B cell (primary cell): ENCODE measurements around the gene MVB12B. TPM values are rescaled to one million over a fixed set of nuclear protein-coding genes. Genes with fewer than 3 reads are reported as not detected.

Experiments
- ATAC-seq: fragments of 200-7000 bp; cut with Tn5 transposase; one replicate; pipeline ENCODE4 v1.10.0; 2021; ENCODE audit warnings: low read depth, mild to moderate bottlenecking, moderate number of reproducible peaks, moderate library complexity
- CTCF ChIA-PET: fragments of 350-600 bp; sonication (Branson Sonifier 250); formaldehyde crosslinking; loops from one replicate; lab custom pipeline; 2021; ENCODE audit warnings: antibody characterized with exemption, inconsistent platforms; lab: Charles Lee
- POLR2A ChIA-PET: fragments of 350-600 bp; sonication (Branson Sonifier 250); formaldehyde crosslinking; loops from one replicate; lab custom pipeline; 2021; ENCODE audit warnings: antibody characterized with exemption; lab: Charles Lee
- DNase-seq: peaks from one replicate; pipeline ENCODE4 v3.0.0; 2013
- H2AFZ ChIP-seq: 2 replicates; pipeline ENCODE4 v1.6.1; 2012; ENCODE audit warnings: mild to moderate bottlenecking, low read depth, low read length; ENCODE audit not compliant: insufficient read depth, poor library complexity, severe bottlenecking
- H3K27ac ChIP-seq, 2 donors: 1 replicate in 1 of 2; 2 replicates in 1 of 2; pipeline ENCODE4 v1.5.1; 2012 to 2013; ENCODE audit warnings: low read length in 2 of 2, mild to moderate bottlenecking in 2 of 2, moderate library complexity in 1 of 2
- H3K27me3 ChIP-seq, 4 experiments: fragments of 200-600 bp in 1 of 4; sonication (generic) in 1 of 4; replicated peaks in 1 of 4; 1 replicate in 2 of 4; 2 replicates in 2 of 4; pipeline versions ENCODE4 v1.6.1 to v1.7.0; 2013 to 2016; ENCODE audit warnings: low read length in 3 of 4, mild to moderate bottlenecking in 2 of 4, mixed read lengths in 1 of 4, moderate library complexity in 1 of 4; ENCODE audit not compliant: insufficient read depth in 4 of 4, control insufficient read depth in 3 of 4; ENCODE audit errors: control extremely low read depth in 1 of 4
- H3K36me3 ChIP-seq, 2 experiments: replicated peaks in 1 of 2; 1 replicate in 1 of 2; 2 replicates in 1 of 2; pipeline versions ENCODE4 v1.6.1 to v1.7.1; 2013; ENCODE audit warnings: low read length in 1 of 2; ENCODE audit not compliant: insufficient read depth in 2 of 2, control insufficient read depth in 1 of 2; ENCODE audit errors: control extremely low read depth in 1 of 2, extremely low read depth in 1 of 2
- H3K4me1 ChIP-seq, 2 donors: fragments of 200-600 bp in 1 of 2; sonication (generic) in 1 of 2; 1 replicate in 1 of 2; 2 replicates in 1 of 2; pipeline versions ENCODE4 v1.5.1 to v1.6.1; 2013 to 2017; ENCODE audit warnings: low read length in 2 of 2; ENCODE audit not compliant: control insufficient read depth in 2 of 2, insufficient read depth in 2 of 2
- H3K4me2 ChIP-seq: replicated peaks from 2 replicates; pipeline ENCODE3; 2012; ENCODE audit warnings: mild to moderate bottlenecking, low read depth, low read length; ENCODE audit not compliant: poor library complexity, severe bottlenecking
- H3K4me3 ChIP-seq, 5 experiments: fragments of 200-600 bp in 1 of 5; sonication (generic) in 1 of 5; 1 replicate in 3 of 5; 2 replicates in 2 of 5; pipeline versions ENCODE4 v1.5.1 to v1.7.0; 2011 to 2016; ENCODE audit warnings: low read length in 4 of 5, mild to moderate bottlenecking in 4 of 5, low read depth in 2 of 5, control low read depth in 1 of 5, moderate library complexity in 1 of 5; ENCODE audit not compliant: insufficient read depth in 1 of 5; ENCODE audit errors: control extremely low read depth in 1 of 5, extremely low read depth in 1 of 5
- H3K79me2 ChIP-seq: fragments of 200-600 bp; sonication (generic); one replicate; pipeline ENCODE4 v1.6.0; 2016; ENCODE audit warnings: low read length; ENCODE audit not compliant: control insufficient read depth, insufficient read depth
- H3K9ac ChIP-seq: fragments of 200-600 bp; sonication (generic); 2 replicates; pipeline ENCODE4 v1.6.1; 2017; ENCODE audit warnings: mild to moderate bottlenecking, low read length, moderate library complexity
- H3K9me3 ChIP-seq, 3 donors: one replicate each; pipeline versions ENCODE4 v1.6.1 to v1.7.1; 2013; ENCODE audit warnings: low read length in 2 of 3; ENCODE audit not compliant: control insufficient read depth in 2 of 3, insufficient read depth in 1 of 3; ENCODE audit errors: control extremely low read depth in 1 of 3
- H4K20me1 ChIP-seq: 2 replicates; pipeline ENCODE4 v1.6.0; 2012; ENCODE audit warnings: mild to moderate bottlenecking, low read length; ENCODE audit not compliant: insufficient read depth, control insufficient read depth, poor library complexity, severe bottlenecking
- H3K27ac Mint-ChIP-seq: one replicate; pipeline ENCODE4 v1.8.0; 2021; ENCODE audit warnings: mixed read lengths
- H3K27me3 Mint-ChIP-seq: one replicate; pipeline ENCODE4 v1.8.0; 2021; ENCODE audit warnings: mixed read lengths
- H3K4me1 Mint-ChIP-seq: one replicate; pipeline ENCODE4 v1.8.0; 2021; ENCODE audit warnings: mixed read lengths
- H3K4me3 Mint-ChIP-seq: one replicate; pipeline ENCODE4 v1.8.0; 2021; ENCODE audit warnings: mixed read lengths
- H3K9me3 Mint-ChIP-seq: one replicate; pipeline ENCODE4 v1.8.0; 2022; ENCODE audit warnings: mixed read lengths; ENCODE audit not compliant: insufficient read depth
- CTCF ChIP-seq: fragments of 200-600 bp; IDR thresholded peaks from one replicate; pipeline ENCODE4 v1.8.0; 2022; ENCODE audit warnings: antibody characterized with exemption, mild to moderate bottlenecking
- EZH2 ChIP-seq: IDR thresholded peaks from 2 replicates; pipeline ENCODE4 v1.6.1; 2012; ENCODE audit warnings: borderline replicate concordance, low read depth, mild to moderate bottlenecking, moderate library complexity, low read length; ENCODE audit not compliant: insufficient read depth, poor library complexity, severe bottlenecking
- WGBS: methylation state at CpG from one replicate; pipeline ENCODE4 v1.1.5; 2013; ENCODE audit warnings: missing lambda C conversion rate; ENCODE audit not compliant: insufficient coverage; 5-methylcytosine and 5-hydroxymethylcytosine counted together
- intact Hi-C: fragments of 100-400 bp; cut with micrococcal nuclease; formaldehyde crosslinking; loops from one replicate; pipeline ENCODE4 v1.10.0; 2022
- polyA plus RNA-seq: library from polyadenylated mRNA; depleted of rRNA; stranded (reverse); fragments of >200 nt; gene quantifications from 2 replicates; pipeline ENCODE4 v1.2.3, GENCODE V29; 2012
- total RNA-seq, 2 donors: library from RNA; stranded (reverse); fragments of 120-200 nt in 1 of 2; gene quantifications; 1 replicate in 1 of 2; 2 replicates in 1 of 2; pipeline versions ENCODE4 v1.2.3 to v1.2.4, GENCODE V29; 2013 to 2022

MVB12B gene
- total and polyA plus RNA-seq, 2 donors (not counting 1 experiment from before 2014, with no cell fraction given), result 1.2 to 9.8 TPM

- Mint-ChIP-seq H3K4me1 (no peaks in the 10 kb centered on the region), H3K4me3 (no peak overlapping the region), H3K27me3 (no peaks in the 10 kb centered on the region), H3K9me3 (peaks cover 10% of the 10 kb centered on the region), H3K27ac (no peak overlapping the region)
- no CpG with 5 or more reads among the region's 1 CpG for WGBS
- H2AFZ ChIP-seq, result no peak overlapping the region
- H3K27ac ChIP-seq, result no peak overlapping the region
- H3K4me2 ChIP-seq, result no peak overlapping the region
- H3K79me2 ChIP-seq, result no peaks in the 10 kb centered on the region
- no peaks in the 10 kb centered on the region for H3K27me3 ChIP-seq
- H3K36me3 ChIP-seq, result no peaks in the 10 kb centered on the region
- peaks cover 0 to 14% (median 4%) of the 10 kb centered on the region in 3 donors for H3K9me3 ChIP-seq
- H3K9ac ChIP-seq, result no peak overlapping the region
- intact Hi-C loops, result no loop called here
- TF ChIP-seq CTCF, result no peak
- TF ChIP-seq EZH2, result no peak
- DNase-seq (no peak), ATAC-seq (no peak)
- no peaks in the 10 kb centered on the region for H4K20me1 ChIP-seq
- POLR2A ChIA-PET, result no interaction called here
- H3K4me1 ChIP-seq, result no peaks in the 10 kb centered on the region
- CTCF ChIA-PET, result no interaction called here
- H3K4me3 ChIP-seq, result no peak overlapping the region
These were observed 30.4 kb downstream of the MVB12B start for GRCh38 chr9:126357074-126357473.

- no peaks in the 10 kb centered on the region for H3K27me3 Mint-ChIP-seq
- ChIA-PET CTCF (interaction anchor here (0.9 kb wide), 1 partner anchor 801 kb away, joined by 3 read pairs; no protein-coding TSS in a partner anchor), POLR2A (interaction anchor here (0.6 kb wide), 1 partner anchor 1179 kb away, joined by 3 read pairs; no protein-coding TSS in a partner anchor)
- Histone ChIP-seq H3K9me3 (peaks cover 0 to 28% (median 17%) of the 10 kb centered on the region in 3 donors), H3K27ac (no peak overlapping the region), H3K4me2 (no peak overlapping the region), H3K79me2 (no peaks in the 10 kb centered on the region), H3K27me3 (no peaks in the 10 kb centered on the region), H3K9ac (no peak overlapping the region), H2AFZ (no peak overlapping the region), H3K36me3 (no peaks in the 10 kb centered on the region), H3K4me1 (no peaks in the 10 kb centered on the region), H3K4me3 (no peak overlapping the region), H4K20me1 (no peaks in the 10 kb centered on the region)
- WGBS, result no CpG with 5 or more reads among the region's 1 CpG
- H3K27ac Mint-ChIP-seq, result no peak overlapping the region
- peaks cover 16% of the 10 kb centered on the region for H3K9me3 Mint-ChIP-seq
- ATAC-seq (no peak), DNase-seq (no peak)
- no peaks in the 10 kb centered on the region for H3K4me1 Mint-ChIP-seq
- TF ChIP-seq CTCF (no peak), EZH2 (no peak)
- intact Hi-C loops, result no loop called here
- H3K4me3 Mint-ChIP-seq, result no peak overlapping the region
These were observed 33.4 kb downstream of the MVB12B start for GRCh38 chr9:126360073-126360472.
